ENCODE results near the gene EXOSC7.

DNA sequence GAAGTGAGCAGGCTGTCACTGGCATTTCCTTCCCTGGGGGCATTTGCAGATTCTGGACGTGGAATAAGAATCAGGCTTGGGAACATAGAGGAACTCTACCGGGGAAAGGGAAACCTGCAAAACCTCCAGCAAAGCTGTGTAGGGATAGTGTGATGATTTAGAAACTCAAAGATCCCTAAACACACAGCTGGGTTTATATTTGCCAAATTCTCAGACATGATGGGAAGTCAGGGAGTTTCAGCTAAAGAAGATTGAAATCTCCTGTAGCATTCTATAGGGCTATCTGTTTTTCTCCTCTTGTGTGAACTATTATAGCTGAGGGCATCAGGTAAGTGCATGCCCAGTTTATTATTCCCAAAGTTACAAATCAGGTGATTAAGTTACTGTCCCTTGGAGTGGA is 40.9 kb downstream of the EXOSC7 start:
- no peak for TF ChIP-seq POLR2AphosphoS5 (IDR thresholded peaks at IDR 0.05)
- TF ChIP-seq, protein P1, sequence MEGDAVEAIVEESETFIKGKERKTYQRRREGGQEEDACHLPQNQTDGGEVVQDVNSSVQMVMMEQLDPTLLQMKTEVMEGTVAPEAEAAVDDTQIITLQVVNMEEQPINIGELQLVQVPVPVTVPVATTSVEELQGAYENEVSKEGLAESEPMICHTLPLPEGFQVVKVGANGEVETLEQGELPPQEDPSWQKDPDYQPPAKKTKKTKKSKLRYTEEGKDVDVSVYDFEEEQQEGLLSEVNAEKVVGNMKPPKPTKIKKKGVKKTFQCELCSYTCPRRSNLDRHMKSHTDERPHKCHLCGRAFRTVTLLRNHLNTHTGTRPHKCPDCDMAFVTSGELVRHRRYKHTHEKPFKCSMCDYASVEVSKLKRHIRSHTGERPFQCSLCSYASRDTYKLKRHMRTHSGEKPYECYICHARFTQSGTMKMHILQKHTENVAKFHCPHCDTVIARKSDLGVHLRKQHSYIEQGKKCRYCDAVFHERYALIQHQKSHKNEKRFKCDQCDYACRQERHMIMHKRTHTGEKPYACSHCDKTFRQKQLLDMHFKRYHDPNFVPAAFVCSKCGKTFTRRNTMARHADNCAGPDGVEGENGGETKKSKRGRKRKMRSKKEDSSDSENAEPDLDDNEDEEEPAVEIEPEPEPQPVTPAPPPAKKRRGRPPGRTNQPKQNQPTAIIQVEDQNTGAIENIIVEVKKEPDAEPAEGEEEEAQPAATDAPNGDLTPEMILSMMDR (IDR thresholded peaks at IDR 0.05): no peak
- TF ChIP-seq POLR2A (IDR thresholded peaks at IDR 0.05): no peak
- no peak for TF ChIP-seq EP300 (IDR thresholded peaks at IDR 0.05)
